Measurements from ENCODE around the gene MAP1B. TPM values are rescaled to one million over a fixed set of nuclear protein-coding genes. Genes with fewer than 3 reads are reported as not detected.
A peak's percentile ranks its signal among the peaks of the same experiment; 100 is the strongest.
"Not testable (repeated sequence)": the region's sequence is repeated elsewhere in the genome, so short reads cannot be mapped to it uniquely, and the experiment has no call there.

MAP1B gene
- total RNA-seq, 1 donor from 2014 or later, result 58.6 TPM

GRCh38 chr5:72166070-72166979, 59.0 kb downstream of the MAP1B start:
- Mint-ChIP-seq H3K36me3 (ENCODE audit: insufficient read depth) (peaks cover 2% of the 10 kb centered on the region), H3K4me3 (ENCODE audit: low read depth) (no peak overlapping the region), H3K27me3 (peaks cover 28% of the 10 kb centered on the region), H3K27ac (peak overlapping the region; percentile 61), H3K4me1 (ENCODE audit: low read depth) (peaks cover 33% of the 10 kb centered on the region), H3K9me3 (ENCODE audit: low read depth) (no peaks in the 10 kb centered on the region)
- TF ChIP-seq CTCF (IDR thresholded peaks at IDR 0.05; ENCODE audit: unreplicated experiment), result no peak
- DNase-seq (ENCODE audit: low spot score, unreplicated experiment), result no peak

GRCh38 chr5:72167257-72167656, 60.0 kb downstream of the MAP1B start:
- Mint-ChIP-seq H3K9me3 (ENCODE audit: low read depth) (no peaks in the 10 kb centered on the region), H3K4me1 (ENCODE audit: low read depth) (peaks cover 40% of the 10 kb centered on the region), H3K27ac (no peak overlapping the region), H3K27me3 (peaks cover 28% of the 10 kb centered on the region), H3K36me3 (ENCODE audit: insufficient read depth) (peaks cover 2% of the 10 kb centered on the region), H3K4me3 (ENCODE audit: low read depth) (no peak overlapping the region)
- DNase-seq (ENCODE audit: low spot score, unreplicated experiment), result no peak
- TF ChIP-seq CTCF (IDR thresholded peaks at IDR 0.05; ENCODE audit: unreplicated experiment), result no peak

GRCh38 chr5:72167804-72168203, 60.5 kb downstream of the MAP1B start:
- Mint-ChIP-seq H3K27ac (no peak overlapping the region), H3K27me3 (peaks cover 28% of the 10 kb centered on the region), H3K36me3 (ENCODE audit: insufficient read depth) (peaks cover 2% of the 10 kb centered on the region), H3K4me1 (ENCODE audit: low read depth) (peaks cover 45% of the 10 kb centered on the region), H3K9me3 (ENCODE audit: low read depth) (no peaks in the 10 kb centered on the region), H3K4me3 (ENCODE audit: low read depth) (no peak overlapping the region)
- no peak for TF ChIP-seq CTCF (IDR thresholded peaks at IDR 0.05; ENCODE audit: unreplicated experiment)
- no peak for DNase-seq (ENCODE audit: low spot score, unreplicated experiment)

GRCh38 chr5:72170101-72170500, 62.8 kb downstream of the MAP1B start:
- Mint-ChIP-seq H3K27ac (no peak overlapping the region), H3K4me3 (ENCODE audit: low read depth) (no peak overlapping the region)

GRCh38 chr5:72171181-72171580, 63.9 kb downstream of the MAP1B start:
- Mint-ChIP-seq H3K27me3 (peaks cover 31% of the 10 kb centered on the region), H3K4me1 (ENCODE audit: low read depth) (peaks cover 57% of the 10 kb centered on the region)
- not testable (repeated sequence) for DNase-seq (ENCODE audit: low spot score, unreplicated experiment); H3K9me3 Mint-ChIP-seq (ENCODE audit: low read depth); H3K36me3 Mint-ChIP-seq (ENCODE audit: insufficient read depth); H3K4me3 Mint-ChIP-seq (ENCODE audit: low read depth); H3K27ac Mint-ChIP-seq

More at GRCh38 chr5:72170101-72170500, 62.8 kb downstream of the MAP1B start:
- H3K9me3 Mint-ChIP-seq (ENCODE audit: low read depth), result no peaks in the 10 kb centered on the region
- DNase-seq (ENCODE audit: low spot score, unreplicated experiment), result no peak
- no peak for TF ChIP-seq CTCF (IDR thresholded peaks at IDR 0.05; ENCODE audit: unreplicated experiment)
- H3K4me1 Mint-ChIP-seq (ENCODE audit: low read depth), result peaks cover 55% of the 10 kb centered on the region
- peaks cover 2% of the 10 kb centered on the region for H3K36me3 Mint-ChIP-seq (ENCODE audit: insufficient read depth)
- peaks cover 26% of the 10 kb centered on the region for H3K27me3 Mint-ChIP-seq

GRCh38 chr5:72171667-72172066, 64.4 kb downstream of the MAP1B start:
- Mint-ChIP-seq H3K36me3 (ENCODE audit: insufficient read depth) (peaks cover 2% of the 10 kb centered on the region), H3K9me3 (ENCODE audit: low read depth) (no peaks in the 10 kb centered on the region), H3K4me3 (ENCODE audit: low read depth) (no peak overlapping the region), H3K27me3 (peaks cover 31% of the 10 kb centered on the region), H3K4me1 (ENCODE audit: low read depth) (peaks cover 58% of the 10 kb centered on the region), H3K27ac (no peak overlapping the region)
- no peak for DNase-seq (ENCODE audit: low spot score, unreplicated experiment)
- TF ChIP-seq CTCF (IDR thresholded peaks at IDR 0.05; ENCODE audit: unreplicated experiment), result no peak

Data from progenitor cell of endocrine pancreas (in vitro differentiated cells).